GM12878 (cell line): ENCODE data around the gene NDUFA13. TPM values are rescaled to one million over a fixed set of nuclear protein-coding genes. Genes with fewer than 3 reads are reported as not detected.

Experiments
- ATAC-seq: fragments of 200-7000 bp; cut with Tn5 transposase; 3 replicates; pipeline ENCODE4 v1.9.1; 2020; ENCODE audit warnings: mild to moderate bottlenecking, moderate library complexity
- BruUV-seq: library from RNA; stranded (reverse); fragments of 400-500 nt; replicated peaks from 2 replicates; lab custom pipeline; 2021; lab: Mats Ljungman, UMichigan
- CTCF ChIA-PET: fragments of 300-600 bp; sonication (Branson Sonifier 250); formaldehyde crosslinking; extraction: SDS; loops from one replicate; lab custom pipeline; 2021; ENCODE audit warnings: inconsistent platforms; lab: Yijun Ruan, JAX
- POLR2A ChIA-PET: fragments of 350-600 bp; formaldehyde crosslinking; extraction: SDS; loops from one replicate; lab custom pipeline; 2021; ENCODE audit warnings: inconsistent platforms; lab: Charles Lee
- RAD21 ChIA-PET: fragments of 300-600 bp; sonication (Branson Sonifier 250); formaldehyde crosslinking; loops from one replicate; lab custom pipeline; 2023; ENCODE audit warnings: antibody characterized with exemption; ENCODE audit not compliant: unreplicated experiment; lab: Charles Lee
- SMC1A ChIA-PET: fragments of 300-600 bp; sonication (Branson Sonifier 250); formaldehyde crosslinking; loops from one replicate; lab custom pipeline; 2023; ENCODE audit not compliant: unreplicated experiment, uncharacterized antibody; lab: Charles Lee
- DNase-seq: peaks from one replicate; pipeline ENCODE4 v3.0.0-alpha.2; 2011; ENCODE audit warnings: low read depth, low spot score
- FAIRE-seq: peaks from 3 replicates; lab custom pipeline; 2011; peaks lifted over from hg19 to GRCh38; lab: Jason Lieb, UNC
- H2AFZ ChIP-seq: 2 replicates; pipeline ENCODE4 v1.6.0; 2011; ENCODE audit warnings: low read depth, low read length, control low read depth; ENCODE audit not compliant: control insufficient read depth
- H3K27ac ChIP-seq: 2 replicates; pipeline ENCODE4 v1.5.1; 2011; ENCODE audit warnings: control low read depth; ENCODE audit not compliant: control insufficient read depth, insufficient read depth
- H3K27me3 ChIP-seq, 2 experiments: replicated peaks in 1 of 2; 2 replicates each; pipeline versions ENCODE4 v1.6.0 to v1.6.1; 2011; ENCODE audit warnings: low read length in 1 of 2; ENCODE audit not compliant: control insufficient read depth in 2 of 2, insufficient read depth in 2 of 2
- H3K36me3 ChIP-seq, 2 experiments: 2 replicates each; pipeline ENCODE4 v1.5.1; 2011; ENCODE audit warnings: low read length in 1 of 2; ENCODE audit not compliant: control insufficient read depth in 2 of 2, insufficient read depth in 2 of 2
- H3K4me1 ChIP-seq: 2 replicates; pipeline ENCODE4 v1.6.1; 2011; ENCODE audit warnings: mild to moderate bottlenecking, low read length, moderate library complexity, mixed read lengths; ENCODE audit not compliant: control insufficient read depth, insufficient read depth
- H3K4me2 ChIP-seq: 2 replicates; pipeline ENCODE4 v1.6.0; 2011; ENCODE audit warnings: control low read depth; ENCODE audit not compliant: control insufficient read depth, insufficient read depth
- H3K4me3 ChIP-seq: fragments of 200-600 bp; sonication (generic); 2 replicates; pipeline ENCODE4 v1.5.1; 2016
- H3K79me2 ChIP-seq: 2 replicates; pipeline ENCODE4 v1.6.0; 2011; ENCODE audit warnings: low read length; ENCODE audit not compliant: control insufficient read depth, insufficient read depth
- H3K9ac ChIP-seq: 2 replicates; pipeline ENCODE4 v1.8.0; 2011; ENCODE audit warnings: low read length, control low read depth, mixed read lengths; ENCODE audit not compliant: control insufficient read depth, insufficient read depth
- H3K9me3 ChIP-seq: replicated peaks from 3 replicates; pipeline ENCODE4 v1.5.1; 2011; ENCODE audit warnings: mild to moderate bottlenecking, low read length; ENCODE audit not compliant: control insufficient read depth, insufficient read depth
- H4K20me1 ChIP-seq: 2 replicates; pipeline ENCODE4 v1.6.0; 2011; ENCODE audit not compliant: control insufficient read depth, insufficient read depth
- BCLAF1 ChIP-seq: fragments of 450-650 bp; IDR thresholded peaks from 2 replicates; pipeline ENCODE4 v1.6.1; 2017; ENCODE audit warnings: antibody characterized with exemption, mild to moderate bottlenecking, moderate library complexity
- EGR1 ChIP-seq, 2 experiments: IDR thresholded peaks; 1 replicate in 1 of 2; 2 replicates in 1 of 2; pipeline ENCODE4 v1.6.1; 2011 to 2012; ENCODE audit warnings: low read depth in 2 of 2, low read length in 2 of 2, borderline replicate concordance in 1 of 2, mild to moderate bottlenecking in 1 of 2, moderate library complexity in 1 of 2
- NFYA ChIP-seq: IDR thresholded peaks from 2 replicates; pipeline ENCODE4 v1.6.1; 2011; ENCODE audit warnings: low read depth, mild to moderate bottlenecking, low read length, improper control_type of control experiment, borderline replicate concordance
- NR2F1 ChIP-seq: fragments of 450-650 bp; conservative IDR thresholded peaks from 2 replicates; pipeline ENCODE4 v1.6.1; 2017; ENCODE audit warnings: mild to moderate bottlenecking
- RELA ChIP-seq: fragments of 450-650 bp; IDR thresholded peaks from 2 replicates; pipeline ENCODE4 v1.8.0; 2014; ENCODE audit warnings: borderline replicate concordance; ENCODE audit not compliant: partially characterized antibody
- RUNX3 ChIP-seq: IDR thresholded peaks from 2 replicates; pipeline ENCODE4 v1.6.1; 2012; ENCODE audit warnings: low read length, inconsistent platforms
- STAT3 ChIP-seq: IDR thresholded peaks from 2 replicates; pipeline ENCODE4 v1.6.1; 2011; ENCODE audit warnings: low read depth, low read length, improper control_type of control experiment
- SUZ12 ChIP-seq: fragments of 200-600 bp; sonication (generic); IDR thresholded peaks from one replicate; pipeline ENCODE4 v1.6.1; 2018; ENCODE audit warnings: antibody characterized with exemption, mild to moderate bottlenecking; ENCODE audit not compliant: unreplicated experiment
- WGBS: methylation state at CpG from one replicate; pipeline ENCODE4 v1.1.6; 2016; ENCODE audit warnings: low lambda C conversion rate; ENCODE audit not compliant: insufficient replicate concordance, insufficient coverage; ENCODE audit errors: missing lambda C conversion rate; 5-methylcytosine and 5-hydroxymethylcytosine counted together
- in situ Hi-C: fragments of 300-500 bp; cut with MboI; formaldehyde crosslinking; loops from 9 replicates; pipeline ENCODE4 v1.14.3; 2018; ENCODE audit warnings: mixed read lengths
- intact Hi-C: fragments of 100-400 bp; cut with micrococcal nuclease; formaldehyde crosslinking; loops from one replicate; pipeline ENCODE4 v1.14.2; 2022; ENCODE audit not compliant: unreplicated experiment
- polyA plus RNA-seq, 11 experiments: library from polyadenylated mRNA; depleted of rRNA in 4 of 11; unstranded in 6 of 11; stranded (reverse) in 5 of 11; fragments of >200 nt; fragmentation: Nextera tagmentation in 4 of 11; fragmentation: Illumina TruSeq in 1 of 11; extraction: Ambion mirVana in 4 of 11; extraction: Trizol in 1 of 11; gene quantifications; 1 replicate in 1 of 11; 2 replicates in 10 of 11; pipeline versions ENCODE4 v1.2.1 to v1.2.3, GENCODE V29; 2011 to 2016; ENCODE audit warnings: inconsistent platforms in 2 of 11, missing spikeins in 2 of 11, low read depth in 1 of 11
- total RNA-seq, 4 experiments: library from RNA; depleted of rRNA in 3 of 4; stranded (reverse); fragments of >200 nt in 3 of 4; fragmentation: Illumina TruSeq in 1 of 4; extraction: Trizol in 1 of 4; gene quantifications; 2 replicates each; pipeline versions ENCODE4 v1.2.1 to v1.2.3, GENCODE V29; 2013 to 2021
- TF ChIP-seq, protein P1 (sequence below), 3 experiments: IDR thresholded peaks in 2 of 3; conservative IDR thresholded peaks in 1 of 3; 2 replicates each; pipeline ENCODE4 v1.5.1; 2011; ENCODE audit warnings: low read depth in 3 of 3, low read length in 3 of 3, mild to moderate bottlenecking in 3 of 3, control low read depth in 2 of 3, moderate library complexity in 2 of 3, inconsistent platforms in 1 of 3, mixed read lengths in 1 of 3; ENCODE audit not compliant: control insufficient read depth in 2 of 3, insufficient read depth in 1 of 3; ENCODE audit errors: extremely low read depth in 1 of 3
- TF ChIP-seq, protein P2 (sequence below): fragments of 450-650 bp; IDR thresholded peaks from 2 replicates; pipeline ENCODE4 v1.6.1; 2014; ENCODE audit warnings: mild to moderate bottlenecking
- TF ChIP-seq, protein P3 (sequence below): IDR thresholded peaks from 2 replicates; pipeline ENCODE4 v1.6.1; 2011; ENCODE audit warnings: mild to moderate bottlenecking, low read depth, low read length, moderate library complexity; ENCODE audit not compliant: insufficient replicate concordance
- TF ChIP-seq, protein P4 (sequence below): IDR thresholded peaks from 2 replicates; pipeline ENCODE4 v1.6.1; 2012; ENCODE audit warnings: low read depth, low read length, improper control_type of control experiment

The NDUFA13 gene
- total and polyA plus RNA-seq, 10 of the 15 experiments (the other 5 are each of a cell fraction or from before 2014, with no cell fraction given), result 224 to 586 (median 456) TPM

GRCh38 chr19:19566306-19566705, 50.3 kb downstream of the NDUFA13 start:
- Histone ChIP-seq H2AFZ (no peak overlapping the region), H3K4me1 (no peaks in the 10 kb centered on the region), H3K4me2 (no peak overlapping the region), H3K4me3 (no peak overlapping the region), H3K79me2 (no peaks in the 10 kb centered on the region), H3K27me3 (no peaks in the 10 kb centered on the region), H3K9me3 (no peaks in the 10 kb centered on the region; the same call in 2 of the 3 replicates), H3K36me3 (peaks cover 4 to 13% of the 10 kb centered on the region in 2 experiments; a peak in 3 of 4 replicates), H4K20me1 (no peaks in the 10 kb centered on the region), H3K27ac (no peak overlapping the region), H3K9ac (no peak overlapping the region)
- 55% methylated on average over 7 of the region's 7 CpGs for WGBS
- intact Hi-C loops, result no loop called here
- ATAC-seq (no peak), DNase-seq (no peak), FAIRE-seq (no peak)
- CTCF ChIA-PET, result interaction anchor here (0.6 kb wide), 1 partner anchor 10 kb away, joined by 3 read pairs; no protein-coding TSS in a partner anchor
- no TSS peak for BruUV-seq
- RAD21 ChIA-PET, result no interaction called here
- POLR2A ChIA-PET, result no interaction called here
- in situ Hi-C loops, result no loop called here
- SMC1A ChIA-PET, result interaction anchor here (1.8 kb wide), 1 partner anchor 9 kb away, joined by 6 read pairs; no protein-coding TSS in a partner anchor
- TF ChIP-seq, protein P1, sequence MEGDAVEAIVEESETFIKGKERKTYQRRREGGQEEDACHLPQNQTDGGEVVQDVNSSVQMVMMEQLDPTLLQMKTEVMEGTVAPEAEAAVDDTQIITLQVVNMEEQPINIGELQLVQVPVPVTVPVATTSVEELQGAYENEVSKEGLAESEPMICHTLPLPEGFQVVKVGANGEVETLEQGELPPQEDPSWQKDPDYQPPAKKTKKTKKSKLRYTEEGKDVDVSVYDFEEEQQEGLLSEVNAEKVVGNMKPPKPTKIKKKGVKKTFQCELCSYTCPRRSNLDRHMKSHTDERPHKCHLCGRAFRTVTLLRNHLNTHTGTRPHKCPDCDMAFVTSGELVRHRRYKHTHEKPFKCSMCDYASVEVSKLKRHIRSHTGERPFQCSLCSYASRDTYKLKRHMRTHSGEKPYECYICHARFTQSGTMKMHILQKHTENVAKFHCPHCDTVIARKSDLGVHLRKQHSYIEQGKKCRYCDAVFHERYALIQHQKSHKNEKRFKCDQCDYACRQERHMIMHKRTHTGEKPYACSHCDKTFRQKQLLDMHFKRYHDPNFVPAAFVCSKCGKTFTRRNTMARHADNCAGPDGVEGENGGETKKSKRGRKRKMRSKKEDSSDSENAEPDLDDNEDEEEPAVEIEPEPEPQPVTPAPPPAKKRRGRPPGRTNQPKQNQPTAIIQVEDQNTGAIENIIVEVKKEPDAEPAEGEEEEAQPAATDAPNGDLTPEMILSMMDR (IDR thresholded peaks at IDR 0.05 in 2 of 3, conservative IDR thresholded peaks at IDR 0.05 in 1 of 3; ENCODE audit: control insufficient read depth in 2 of 3, extremely low read depth in 1 of 3, insufficient read depth in 1 of 3, low read depth in 3 of 3, low read length in 3 of 3), result no peak
- TF ChIP-seq STAT3 (no peak), NR2F1 (no peak), RELA (no peak), EGR1 (IDR thresholded peaks at IDR 0.05; ENCODE audit: borderline replicate concordance in 1 of 2, low read depth in 2 of 2, low read length in 2 of 2) (no peak), SUZ12 (no peak), RUNX3 (no peak), BCLAF1 (no peak), NFYA (no peak)
- TF ChIP-seq, protein P2, sequence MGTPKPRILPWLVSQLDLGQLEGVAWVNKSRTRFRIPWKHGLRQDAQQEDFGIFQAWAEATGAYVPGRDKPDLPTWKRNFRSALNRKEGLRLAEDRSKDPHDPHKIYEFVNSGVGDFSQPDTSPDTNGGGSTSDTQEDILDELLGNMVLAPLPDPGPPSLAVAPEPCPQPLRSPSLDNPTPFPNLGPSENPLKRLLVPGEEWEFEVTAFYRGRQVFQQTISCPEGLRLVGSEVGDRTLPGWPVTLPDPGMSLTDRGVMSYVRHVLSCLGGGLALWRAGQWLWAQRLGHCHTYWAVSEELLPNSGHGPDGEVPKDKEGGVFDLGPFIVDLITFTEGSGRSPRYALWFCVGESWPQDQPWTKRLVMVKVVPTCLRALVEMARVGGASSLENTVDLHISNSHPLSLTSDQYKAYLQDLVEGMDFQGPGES, result no peak
- TF ChIP-seq, protein P3, sequence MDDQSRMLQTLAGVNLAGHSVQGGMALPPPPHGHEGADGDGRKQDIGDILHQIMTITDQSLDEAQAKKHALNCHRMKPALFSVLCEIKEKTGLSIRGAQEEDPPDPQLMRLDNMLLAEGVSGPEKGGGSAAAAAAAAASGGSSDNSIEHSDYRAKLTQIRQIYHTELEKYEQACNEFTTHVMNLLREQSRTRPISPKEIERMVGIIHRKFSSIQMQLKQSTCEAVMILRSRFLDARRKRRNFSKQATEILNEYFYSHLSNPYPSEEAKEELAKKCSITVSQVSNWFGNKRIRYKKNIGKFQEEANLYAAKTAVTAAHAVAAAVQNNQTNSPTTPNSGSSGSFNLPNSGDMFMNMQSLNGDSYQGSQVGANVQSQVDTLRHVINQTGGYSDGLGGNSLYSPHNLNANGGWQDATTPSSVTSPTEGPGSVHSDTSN, result no peak
- TF ChIP-seq, protein P4, sequence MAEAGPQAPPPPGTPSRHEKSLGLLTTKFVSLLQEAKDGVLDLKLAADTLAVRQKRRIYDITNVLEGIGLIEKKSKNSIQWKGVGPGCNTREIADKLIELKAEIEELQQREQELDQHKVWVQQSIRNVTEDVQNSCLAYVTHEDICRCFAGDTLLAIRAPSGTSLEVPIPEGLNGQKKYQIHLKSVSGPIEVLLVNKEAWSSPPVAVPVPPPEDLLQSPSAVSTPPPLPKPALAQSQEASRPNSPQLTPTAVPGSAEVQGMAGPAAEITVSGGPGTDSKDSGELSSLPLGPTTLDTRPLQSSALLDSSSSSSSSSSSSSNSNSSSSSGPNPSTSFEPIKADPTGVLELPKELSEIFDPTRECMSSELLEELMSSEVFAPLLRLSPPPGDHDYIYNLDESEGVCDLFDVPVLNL, result no peak
